HG03097 (cell line): ENCODE results near the gene RNF213.
"Not testable (repeated sequence)": the region's sequence is repeated elsewhere in the genome, so short reads cannot be mapped to it uniquely, and the experiment has no call there.

Experiments used
- ATAC-seq: cut with Tn5 transposase; IDR thresholded peaks from one replicate; pipeline ENCODE4 v1.9.1; 2021; ENCODE audit not compliant: unreplicated experiment, low FRiP score

The RNF213 gene

GRCh38 chr17:80267391-80267790 lies 6.7 kb downstream of the RNF213 start:
- no peak for ATAC-seq

- no peak for ATAC-seq
These were observed 7.8 kb downstream of the RNF213 start for GRCh38 chr17:80268427-80268826.

- no peak for ATAC-seq
These were observed 8.8 kb downstream of the RNF213 start for GRCh38 chr17:80269405-80269807.

- ATAC-seq = no peak
These were observed 9.5 kb downstream of the RNF213 start for GRCh38 chr17:80270104-80270503.

GRCh38 chr17:80270836-80271235 lies 10.2 kb downstream of the RNF213 start:
- no peak for ATAC-seq

- no peak for ATAC-seq
These were observed 11.7 kb downstream of the RNF213 start for GRCh38 chr17:80272366-80272765.

GRCh38 chr17:80274331-80274730 lies 13.7 kb downstream of the RNF213 start:
- ATAC-seq = no peak

- ATAC-seq = no peak
These were observed 14.3 kb downstream of the RNF213 start for GRCh38 chr17:80274871-80275449.

GRCh38 chr17:80275857-80276256 lies 15.2 kb downstream of the RNF213 start:
- not testable (repeated sequence) for ATAC-seq

- ATAC-seq = no peak
These were observed 17.4 kb downstream of the RNF213 start for GRCh38 chr17:80277751-80278671.

GRCh38 chr17:80279895-80280294 lies 19.2 kb downstream of the RNF213 start:
- ATAC-seq = no peak

GRCh38 chr17:80281516-80281915 lies 20.9 kb downstream of the RNF213 start:
- no peak for ATAC-seq

- ATAC-seq = no peak
These were observed 22.6 kb downstream of the RNF213 start for GRCh38 chr17:80283116-80283852.

- no peak for ATAC-seq
These were observed 24.0 kb downstream of the RNF213 start for GRCh38 chr17:80284631-80285030.

GRCh38 chr17:80285237-80285920 lies 24.7 kb downstream of the RNF213 start:
- ATAC-seq = no peak

- ATAC-seq = no peak
These were observed 25.9 kb downstream of the RNF213 start for GRCh38 chr17:80286638-80286960.

GRCh38 chr17:80287038-80287437 lies 26.4 kb downstream of the RNF213 start:
- ATAC-seq = no peak

GRCh38 chr17:80287806-80288567 lies 27.3 kb downstream of the RNF213 start:
- ATAC-seq = no peak

GRCh38 chr17:80289616-80290015 lies 29.0 kb downstream of the RNF213 start:
- no peak for ATAC-seq

GRCh38 chr17:80290156-80290555 lies 29.5 kb downstream of the RNF213 start:
- no peak for ATAC-seq
